HG02981 (cell line): ENCODE measurements around the gene ACTL6B.

Source experiments
- ATAC-seq: cut with Tn5 transposase; IDR thresholded peaks from one replicate; pipeline ENCODE4 v1.9.1; 2021; ENCODE audit warnings: mild to moderate bottlenecking, moderate library complexity; ENCODE audit not compliant: unreplicated experiment

The ACTL6B gene

GRCh38 chr7:100602889-100603725, 53.1 kb downstream of the ACTL6B start:
- no peak for ATAC-seq

GRCh38 chr7:100600730-100601038, 55.6 kb downstream of the ACTL6B start:
- no peak for ATAC-seq

- no peak for ATAC-seq
Observed at GRCh38 chr7:100599911-100600729, 56.1 kb downstream of the ACTL6B start.

- no peak for ATAC-seq
Observed at GRCh38 chr7:100598425-100598824, 57.8 kb downstream of the ACTL6B start.

GRCh38 chr7:100595188-100595587, 61.1 kb downstream of the ACTL6B start:
- ATAC-seq, result no peak
